K562 (cell line): Measurements from ENCODE around the gene TARBP1. TPM values are rescaled to one million over a fixed set of nuclear protein-coding genes. Genes with fewer than 3 reads are reported as not detected.

Source experiments
- MEF2D ChIP-seq: conservative IDR thresholded peaks from 2 replicates; pipeline ENCODE4 v1.6.1; 2016; ENCODE audit warnings: low read depth, missing genetic modification characterization, missing compliant biosample characterization
- PHF20 ChIP-seq: fragments of 450-650 bp; IDR thresholded peaks from 2 replicates; pipeline ENCODE4 v1.6.1; 2018; ENCODE audit not compliant: partially characterized antibody
- RBM14 ChIP-seq: fragments of 200-400 bp; formaldehyde crosslinking; IDR thresholded peaks from 2 replicates; pipeline ENCODE4 v1.6.1; 2018; ENCODE audit warnings: low read depth, mild to moderate bottlenecking, low read length, moderate library complexity, borderline replicate concordance; ENCODE audit not compliant: insufficient read depth
- polyA plus RNA-seq, 8 experiments: library from polyadenylated mRNA; depleted of rRNA in 4 of 8; stranded (reverse) in 5 of 8; unstranded in 3 of 8; fragments of >200 nt; fragmentation: Nextera tagmentation in 2 of 8; fragmentation: Illumina TruSeq in 1 of 8; extraction: Ambion mirVana in 2 of 8; extraction: Trizol in 1 of 8; gene quantifications; 2 replicates each; pipeline versions ENCODE4 v1.2.1 to v1.2.3, GENCODE V29; 2011 to 2014; ENCODE audit warnings: inconsistent platforms in 1 of 8, missing spikeins in 1 of 8
- total RNA-seq, 7 experiments: library from RNA; depleted of rRNA in 6 of 7; stranded (reverse); fragments of >200 nt in 6 of 7; fragmentation: Illumina TruSeq in 2 of 7; extraction: Trizol in 2 of 7; gene quantifications; 2 replicates each; pipeline versions ENCODE4 v1.2.1 to v1.2.3, GENCODE V29; 2011 to 2021; ENCODE audit warnings: low replicate concordance in 1 of 7
- TF ChIP-seq, protein P1 (sequence below): fragments of 250-450 bp; sonication (Bioruptor Pico); IDR thresholded peaks from 2 replicates; pipeline ENCODE4 v1.5.0; 2021; ENCODE audit warnings: mild to moderate bottlenecking, borderline replicate concordance
- TF ChIP-seq, protein P2 (sequence below): sonication (generic); formaldehyde crosslinking; IDR thresholded peaks from 2 replicates; pipeline ENCODE4 v1.8.0; 2022; ENCODE audit warnings: mild to moderate bottlenecking, missing genetic modification reagents, borderline replicate concordance

The TARBP1 gene
- total and polyA plus RNA-seq, 9 of the 15 experiments (the other 6 are each of a cell fraction or from before 2014, with no cell fraction given): 8.8 to 48.0 (median 22.9) TPM

DNA sequence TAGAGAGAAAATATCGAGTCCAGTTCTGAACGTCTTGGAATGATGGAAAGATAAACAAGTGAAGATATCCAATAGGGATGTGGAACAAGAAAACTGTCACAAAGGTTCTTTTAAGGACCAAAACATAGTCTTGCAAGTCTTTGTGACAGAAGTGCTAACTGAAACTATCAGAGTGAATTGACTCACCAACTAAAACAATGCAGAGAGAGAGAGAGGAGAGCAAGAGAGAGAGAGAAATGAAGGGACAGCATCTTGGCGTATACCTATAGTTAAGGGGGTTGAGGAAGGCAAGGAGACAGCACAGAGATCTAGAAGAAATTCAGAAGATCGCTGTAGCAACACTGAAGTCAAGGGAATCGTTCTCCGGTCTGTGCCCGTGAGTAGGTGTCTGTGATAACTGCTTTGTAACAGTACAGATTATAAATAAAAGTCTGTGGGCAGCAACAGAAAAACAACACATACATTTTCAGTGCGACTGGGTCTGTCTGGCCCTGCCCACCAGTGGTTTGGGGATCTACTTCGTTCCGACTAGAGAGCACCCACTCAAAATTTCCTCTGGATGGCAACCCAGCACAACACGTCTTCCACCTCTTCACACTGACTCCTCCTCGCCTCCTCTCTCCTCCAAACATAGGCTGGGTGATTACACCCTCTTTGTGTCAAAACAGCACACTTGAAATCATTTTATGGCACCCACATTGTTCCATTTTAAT lies 110.5 kb downstream of the TARBP1 start (continued):
- TF ChIP-seq, protein P1, sequence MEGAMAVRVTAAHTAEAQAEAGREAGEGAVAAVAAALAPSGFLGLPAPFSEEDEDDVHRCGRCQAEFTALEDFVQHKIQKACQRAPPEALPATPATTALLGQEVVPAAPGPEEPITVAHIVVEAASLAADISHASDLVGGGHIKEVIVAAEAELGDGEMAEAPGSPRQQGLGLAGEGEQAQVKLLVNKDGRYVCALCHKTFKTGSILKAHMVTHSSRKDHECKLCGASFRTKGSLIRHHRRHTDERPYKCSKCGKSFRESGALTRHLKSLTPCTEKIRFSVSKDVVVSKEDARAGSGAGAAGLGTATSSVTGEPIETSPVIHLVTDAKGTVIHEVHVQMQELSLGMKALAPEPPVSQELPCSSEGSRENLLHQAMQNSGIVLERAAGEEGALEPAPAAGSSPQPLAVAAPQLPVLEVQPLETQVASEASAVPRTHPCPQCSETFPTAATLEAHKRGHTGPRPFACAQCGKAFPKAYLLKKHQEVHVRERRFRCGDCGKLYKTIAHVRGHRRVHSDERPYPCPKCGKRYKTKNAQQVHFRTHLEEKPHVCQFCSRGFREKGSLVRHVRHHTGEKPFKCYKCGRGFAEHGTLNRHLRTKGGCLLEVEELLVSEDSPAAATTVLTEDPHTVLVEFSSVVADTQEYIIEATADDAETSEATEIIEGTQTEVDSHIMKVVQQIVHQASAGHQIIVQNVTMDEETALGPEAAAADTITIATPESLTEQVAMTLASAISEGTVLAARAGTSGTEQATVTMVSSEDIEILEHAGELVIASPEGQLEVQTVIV (CRISPR knock-in tag): no peak
- TF ChIP-seq RBM14 (no peak), PHF20 (peak; percentile 25), MEF2D (0 out of 2 replicates have a peak, but pooled peaks have one; percentile 43)
- TF ChIP-seq, protein P2, sequence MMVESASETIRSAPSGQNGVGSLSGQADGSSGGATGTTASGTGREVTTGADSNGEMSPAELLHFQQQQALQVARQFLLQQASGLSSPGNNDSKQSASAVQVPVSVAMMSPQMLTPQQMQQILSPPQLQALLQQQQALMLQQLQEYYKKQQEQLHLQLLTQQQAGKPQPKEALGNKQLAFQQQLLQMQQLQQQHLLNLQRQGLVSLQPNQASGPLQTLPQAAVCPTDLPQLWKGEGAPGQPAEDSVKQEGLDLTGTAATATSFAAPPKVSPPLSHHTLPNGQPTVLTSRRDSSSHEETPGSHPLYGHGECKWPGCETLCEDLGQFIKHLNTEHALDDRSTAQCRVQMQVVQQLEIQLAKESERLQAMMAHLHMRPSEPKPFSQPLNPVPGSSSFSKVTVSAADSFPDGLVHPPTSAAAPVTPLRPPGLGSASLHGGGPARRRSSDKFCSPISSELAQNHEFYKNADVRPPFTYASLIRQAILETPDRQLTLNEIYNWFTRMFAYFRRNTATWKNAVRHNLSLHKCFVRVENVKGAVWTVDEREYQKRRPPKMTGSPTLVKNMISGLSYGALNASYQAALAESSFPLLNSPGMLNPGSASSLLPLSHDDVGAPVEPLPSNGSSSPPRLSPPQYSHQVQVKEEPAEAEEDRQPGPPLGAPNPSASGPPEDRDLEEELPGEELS: no peak
